OCI-LY7 (cell line): Measurements from ENCODE around the gene DNHD1. TPM values are rescaled to one million over a fixed set of nuclear protein-coding genes. Genes with fewer than 3 reads are reported as not detected.

Experiments
- BruUV-seq: library from RNA; stranded (reverse); fragments of 400-500 nt; replicated peaks from 2 replicates; lab custom pipeline; 2021; lab: Mats Ljungman, UMichigan
- CTCF ChIA-PET: fragments of 300-600 bp; sonication (Branson Sonifier 250); formaldehyde crosslinking; loops from one replicate; lab custom pipeline; 2022; ENCODE audit warnings: antibody characterized with exemption; ENCODE audit not compliant: unreplicated experiment; lab: Charles Lee
- POLR2A ChIA-PET: fragments of 300-600 bp; sonication (Branson Sonifier 250); formaldehyde crosslinking; loops from one replicate; lab custom pipeline; 2022; ENCODE audit warnings: antibody characterized with exemption; lab: Charles Lee
- DNase-seq: peaks from one replicate; pipeline ENCODE4 v3.0.0-alpha.2; 2015; ENCODE audit warnings: low spot score
- H2AFZ ChIP-seq: fragments of 200-600 bp; sonication (generic), shearing (Covaris generic); 2 replicates; pipeline ENCODE4 v1.6.1; 2014; ENCODE audit warnings: mild to moderate bottlenecking, antibody characterized with exemption, low read length, moderate library complexity
- H3K27ac ChIP-seq: fragments of 200-600 bp; sonication (generic); 2 replicates; pipeline ENCODE4 v1.5.1; 2014; ENCODE audit warnings: mixed run types, low read depth, mild to moderate bottlenecking, moderate library complexity, low read length, inconsistent platforms; ENCODE audit not compliant: poor library complexity, severe bottlenecking
- H3K36me3 ChIP-seq: fragments of 200-600 bp; sonication (generic); 2 replicates; pipeline ENCODE4 v1.6.1; 2014; ENCODE audit warnings: mild to moderate bottlenecking, antibody characterized with exemption, low read length, moderate library complexity, mixed read lengths; ENCODE audit not compliant: insufficient read depth
- H3K4me1 ChIP-seq: fragments of 200-600 bp; sonication (generic); 2 replicates; pipeline ENCODE4 v1.5.1; 2014; ENCODE audit warnings: mild to moderate bottlenecking, low read length; ENCODE audit not compliant: insufficient read depth, poor library complexity, severe bottlenecking
- H3K4me2 ChIP-seq: fragments of 200-600 bp; sonication (generic); 2 replicates; pipeline ENCODE4 v1.6.1; 2014; ENCODE audit warnings: mild to moderate bottlenecking, low read length
- H3K4me3 ChIP-seq: fragments of 200-600 bp; sonication (generic); 2 replicates; pipeline ENCODE4 v1.5.1; 2014; ENCODE audit warnings: mild to moderate bottlenecking, low read depth, low read length; ENCODE audit not compliant: poor library complexity, severe bottlenecking
- H3K79me2 ChIP-seq: fragments of 200-600 bp; sonication (generic); 2 replicates; pipeline ENCODE4 v1.6.1; 2016; ENCODE audit warnings: low read depth, mild to moderate bottlenecking, low read length, moderate library complexity, mixed read lengths; ENCODE audit not compliant: insufficient read depth
- H3K9me2 ChIP-seq: fragments of 200-600 bp; sonication (generic); 2 replicates; pipeline ENCODE4 v1.6.1; 2016; ENCODE audit warnings: mild to moderate bottlenecking, low read length, mixed read lengths; ENCODE audit not compliant: insufficient read depth
- H3K9me3 ChIP-seq: fragments of 200-600 bp; sonication (generic); 2 replicates; pipeline ENCODE4 v1.6.1; 2014; ENCODE audit warnings: mild to moderate bottlenecking, mixed run types, low read length, mixed read lengths
- H4K20me1 ChIP-seq: fragments of 200-600 bp; sonication (generic); 2 replicates; pipeline ENCODE4 v1.6.1; 2014; ENCODE audit warnings: mild to moderate bottlenecking, antibody characterized with exemption, low read length, moderate library complexity, mixed read lengths; ENCODE audit not compliant: insufficient read depth
- EZH2phosphoT487 ChIP-seq: fragments of 200-600 bp; sonication (generic); IDR thresholded peaks from 2 replicates; pipeline ENCODE4 v1.6.1; 2018; ENCODE audit warnings: low read depth, borderline replicate concordance, mild to moderate bottlenecking, mixed run types, antibody characterized with exemption, low read length, moderate library complexity, mixed read lengths
- intact Hi-C: fragments of 100-400 bp; cut with micrococcal nuclease; formaldehyde crosslinking; loops from one replicate; pipeline ENCODE4 v1.10.0; 2022; ENCODE audit not compliant: unreplicated experiment
- total RNA-seq, 2 experiments: library from RNA; depleted of rRNA in 1 of 2; stranded (reverse); fragments of >200 nt in 1 of 2; shearing (Covaris generic) in 1 of 2; gene quantifications; 2 replicates each; pipeline ENCODE4 v1.2.3, GENCODE V29; 2014 to 2022
- TF ChIP-seq, protein P1 (sequence below): fragments of 200-600 bp; sonication (generic); conservative IDR thresholded peaks from 2 replicates; pipeline ENCODE4 v1.5.1; 2014; ENCODE audit warnings: mild to moderate bottlenecking, antibody characterized with exemption, low read length, moderate library complexity, mixed read lengths

The DNHD1 gene
- total RNA-seq, 2 experiments from 2014 or later: 24.3 to 52.7 TPM

DNA sequence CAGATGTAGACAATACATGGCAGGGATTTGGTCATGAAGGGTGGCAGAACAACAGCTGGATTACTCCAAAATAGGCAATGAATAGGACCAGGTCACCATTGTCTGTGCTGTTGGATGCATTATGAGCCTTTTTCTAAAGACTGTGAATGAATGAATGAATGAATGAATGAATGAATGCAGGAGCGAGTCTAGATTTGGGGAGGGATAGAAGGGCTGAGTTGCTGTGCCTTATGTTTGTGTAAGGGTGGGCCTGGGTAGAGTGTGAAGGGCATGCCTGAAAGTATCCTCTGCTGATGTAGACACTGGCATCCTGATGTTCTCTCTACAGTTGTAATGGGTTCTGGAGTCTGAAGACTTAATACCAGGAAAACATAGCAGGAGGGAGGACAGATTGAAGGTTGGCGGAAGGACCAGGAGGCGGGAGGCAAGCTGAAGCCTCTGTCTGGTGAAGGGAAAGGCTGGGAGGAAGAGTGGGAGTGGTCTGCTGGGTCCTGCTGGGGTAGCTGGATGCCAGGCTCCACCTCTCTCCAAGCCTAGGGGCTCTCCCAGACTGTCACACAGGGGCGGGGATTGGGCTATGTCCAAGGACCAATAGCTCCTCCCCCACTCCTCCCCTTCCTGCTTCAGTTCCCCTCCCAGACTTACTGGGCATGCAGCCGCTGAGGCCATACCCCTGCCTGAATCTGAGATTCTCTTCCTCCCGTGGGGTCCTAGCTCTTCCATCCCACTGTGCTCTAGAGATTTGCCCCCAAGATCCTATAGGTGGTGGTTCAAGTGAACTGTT, 28.2 kb upstream of the DNHD1 start:
- intact Hi-C loops: no loop called here
- H3K9me2 ChIP-seq: no peaks in the 10 kb centered on the region
- peaks cover 24% of the 10 kb centered on the region for H3K4me1 ChIP-seq
- no peaks in the 10 kb centered on the region for H3K36me3 ChIP-seq
- H4K20me1 ChIP-seq: no peaks in the 10 kb centered on the region
- no peaks in the 10 kb centered on the region for H3K79me2 ChIP-seq
- H2AFZ ChIP-seq: peak overlapping the region; percentile 52; the same call in 1 of the 2 replicates
- ChIA-PET POLR2A (interaction anchor here (0.8 to 1.4 kb wide), 5 partner anchors 7 to 79 kb away, joined by 3 to 4 read pairs (median 3); partner anchors contain the start of gene SMPD1), CTCF (interaction anchor here (0.7 kb wide), 1 partner anchor 8 kb away, joined by 3 read pairs; no protein-coding TSS in a partner anchor)
- H3K4me2 ChIP-seq: peak overlapping the region; percentile 20
- no peak overlapping the region for H3K4me3 ChIP-seq
- no TSS peak for BruUV-seq
- peak; percentile 52 for DNase-seq
- TF ChIP-seq EZH2phosphoT487: no peak
- TF ChIP-seq, protein P1, sequence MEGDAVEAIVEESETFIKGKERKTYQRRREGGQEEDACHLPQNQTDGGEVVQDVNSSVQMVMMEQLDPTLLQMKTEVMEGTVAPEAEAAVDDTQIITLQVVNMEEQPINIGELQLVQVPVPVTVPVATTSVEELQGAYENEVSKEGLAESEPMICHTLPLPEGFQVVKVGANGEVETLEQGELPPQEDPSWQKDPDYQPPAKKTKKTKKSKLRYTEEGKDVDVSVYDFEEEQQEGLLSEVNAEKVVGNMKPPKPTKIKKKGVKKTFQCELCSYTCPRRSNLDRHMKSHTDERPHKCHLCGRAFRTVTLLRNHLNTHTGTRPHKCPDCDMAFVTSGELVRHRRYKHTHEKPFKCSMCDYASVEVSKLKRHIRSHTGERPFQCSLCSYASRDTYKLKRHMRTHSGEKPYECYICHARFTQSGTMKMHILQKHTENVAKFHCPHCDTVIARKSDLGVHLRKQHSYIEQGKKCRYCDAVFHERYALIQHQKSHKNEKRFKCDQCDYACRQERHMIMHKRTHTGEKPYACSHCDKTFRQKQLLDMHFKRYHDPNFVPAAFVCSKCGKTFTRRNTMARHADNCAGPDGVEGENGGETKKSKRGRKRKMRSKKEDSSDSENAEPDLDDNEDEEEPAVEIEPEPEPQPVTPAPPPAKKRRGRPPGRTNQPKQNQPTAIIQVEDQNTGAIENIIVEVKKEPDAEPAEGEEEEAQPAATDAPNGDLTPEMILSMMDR: no peak
- H3K27ac ChIP-seq: no peak overlapping the region
- H3K9me3 ChIP-seq: no peaks in the 10 kb centered on the region

DNA sequence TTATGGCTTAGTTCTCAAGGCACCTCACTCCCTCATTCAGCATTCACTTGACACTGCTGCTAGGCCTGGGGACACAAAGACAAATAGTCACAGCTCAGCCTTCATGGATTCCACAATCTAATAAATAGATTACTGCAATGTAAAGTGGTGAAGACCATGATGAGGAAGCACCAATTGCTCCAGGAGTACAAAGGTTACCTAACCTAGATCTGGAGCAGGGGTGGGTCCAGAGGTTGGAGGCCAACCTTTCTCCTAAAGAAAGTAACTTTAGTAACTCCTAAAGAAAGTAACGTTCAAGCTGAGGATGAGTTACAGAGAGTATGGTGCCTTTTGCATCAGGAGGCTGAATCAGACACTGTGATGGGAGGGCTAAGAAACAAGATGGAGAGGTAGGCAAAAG, 27.5 kb upstream of the DNHD1 start:
- TF ChIP-seq EZH2phosphoT487: no peak
- TF ChIP-seq, protein P1: no peak
- peaks cover 31% of the 10 kb centered on the region for H3K4me1 ChIP-seq
- H3K4me3 ChIP-seq: no peak overlapping the region
- H3K79me2 ChIP-seq: no peaks in the 10 kb centered on the region
- H3K4me2 ChIP-seq: peak overlapping the region; percentile 20
- CTCF ChIA-PET: interaction anchor here (0.7 kb wide), 1 partner anchor 8 kb away, joined by 3 read pairs; no protein-coding TSS in a partner anchor
- POLR2A ChIA-PET: interaction anchor here (0.8 to 1.1 kb wide), 3 partner anchors 10 to 42 kb away, joined by 3 to 4 read pairs (median 3); no protein-coding TSS in a partner anchor
- BruUV-seq: no TSS peak
- no peaks in the 10 kb centered on the region for H3K36me3 ChIP-seq
- no peak for DNase-seq
- H4K20me1 ChIP-seq: no peaks in the 10 kb centered on the region
- H3K27ac ChIP-seq: no peak overlapping the region
- H2AFZ ChIP-seq: peak overlapping the region; percentile 52; the same call in 1 of the 2 replicates
- intact Hi-C loops: no loop called here
- H3K9me3 ChIP-seq: no peaks in the 10 kb centered on the region
- no peaks in the 10 kb centered on the region for H3K9me2 ChIP-seq
